Putamen (tissue), 1 donor: Measurements from ENCODE around the gene FBXO38.

ENCODE experiments used
- DNase-seq: peaks from one replicate; pipeline ENCODE4 v3.0.0-alpha.2; 2016; ENCODE audit warnings: low spot score

FBXO38 gene

DNA sequence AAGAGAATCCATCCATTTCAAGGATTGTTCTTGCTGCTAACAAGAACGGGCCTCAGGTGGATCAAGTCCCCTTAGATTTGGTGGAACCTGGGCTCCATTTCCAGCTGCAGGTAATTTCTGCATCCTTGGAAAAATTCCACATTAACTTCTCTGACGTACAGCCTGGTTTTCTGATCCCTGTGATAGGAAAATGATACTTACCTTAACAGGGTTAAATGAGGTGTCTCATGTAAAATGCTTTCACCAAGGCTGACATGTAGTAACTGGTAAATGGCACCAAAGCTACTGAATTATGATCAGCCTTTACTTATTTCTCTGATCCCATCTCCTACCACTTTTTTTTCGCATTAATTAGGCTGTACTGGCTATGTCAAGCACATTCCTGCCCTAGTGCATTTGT, 93.7 kb downstream of the FBXO38 start:
- DNase-seq: no peak

GRCh38 chr5:148482196-148482595, 98.4 kb downstream of the FBXO38 start:
- no peak for DNase-seq

DNA sequence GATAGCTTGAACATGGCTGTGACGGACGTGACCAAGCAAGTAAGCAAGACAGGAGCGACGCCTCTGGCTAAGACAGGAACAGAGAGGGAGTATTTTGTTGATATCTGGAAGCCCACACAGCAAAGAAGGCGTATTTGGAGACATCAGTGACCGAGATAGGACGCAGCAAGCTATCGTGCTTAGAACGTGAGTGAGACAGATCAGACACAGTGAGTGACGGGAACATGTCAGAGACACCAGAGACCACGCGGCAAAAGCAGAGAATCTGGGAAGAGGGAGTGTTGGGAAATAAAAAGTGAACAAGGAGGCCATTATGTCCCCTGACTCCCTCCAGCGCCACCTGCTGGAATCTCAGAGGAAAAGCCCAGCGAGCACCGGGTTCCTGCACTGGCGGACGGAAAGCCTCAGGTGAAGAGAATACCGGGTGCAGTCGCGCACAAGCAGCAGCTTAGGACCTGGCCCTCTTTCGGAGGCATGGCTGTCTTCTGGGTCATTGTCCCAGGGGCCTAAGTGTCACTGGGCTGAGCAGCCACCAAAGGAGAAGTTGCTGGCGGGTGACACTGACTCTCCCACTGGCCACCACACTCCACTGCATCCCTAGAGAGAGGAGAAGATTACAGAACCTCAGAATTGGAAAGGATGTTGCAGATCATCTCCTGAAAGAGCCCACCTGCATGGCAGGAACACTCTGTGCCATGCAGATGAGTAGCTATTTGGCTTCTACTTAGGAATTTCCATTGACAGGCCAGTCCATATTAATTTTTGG, 99.1 kb downstream of the FBXO38 start:
- no peak for DNase-seq

DNA sequence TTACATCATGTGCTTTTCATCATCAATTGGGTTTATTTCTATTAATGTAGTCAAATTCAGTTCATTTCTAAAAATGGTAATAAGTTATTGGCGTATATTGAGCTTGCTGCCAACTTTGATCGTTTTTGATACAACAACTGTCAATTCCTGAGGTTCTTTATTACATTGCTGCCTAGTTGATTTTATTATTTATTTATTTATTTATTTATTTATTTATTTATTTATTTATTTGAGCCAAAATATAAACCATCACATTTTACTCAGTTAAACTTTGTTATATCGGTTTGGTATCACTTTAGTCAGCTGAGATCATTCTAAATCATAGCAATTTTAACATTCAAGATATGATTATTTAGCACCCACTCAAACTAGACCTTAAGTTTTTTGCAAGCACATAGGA, 100.0 kb downstream of the FBXO38 start:
- no peak for DNase-seq

- no peak for DNase-seq
Observed at GRCh38 chr5:148484651-148485050, 100.9 kb downstream of the FBXO38 start.

- DNase-seq: peak; percentile 80
Observed at GRCh38 chr5:148486456-148486855, 102.7 kb downstream of the FBXO38 start.

- no peak for DNase-seq
Observed at GRCh38 chr5:148488757-148489156, 105.0 kb downstream of the FBXO38 start.

DNA sequence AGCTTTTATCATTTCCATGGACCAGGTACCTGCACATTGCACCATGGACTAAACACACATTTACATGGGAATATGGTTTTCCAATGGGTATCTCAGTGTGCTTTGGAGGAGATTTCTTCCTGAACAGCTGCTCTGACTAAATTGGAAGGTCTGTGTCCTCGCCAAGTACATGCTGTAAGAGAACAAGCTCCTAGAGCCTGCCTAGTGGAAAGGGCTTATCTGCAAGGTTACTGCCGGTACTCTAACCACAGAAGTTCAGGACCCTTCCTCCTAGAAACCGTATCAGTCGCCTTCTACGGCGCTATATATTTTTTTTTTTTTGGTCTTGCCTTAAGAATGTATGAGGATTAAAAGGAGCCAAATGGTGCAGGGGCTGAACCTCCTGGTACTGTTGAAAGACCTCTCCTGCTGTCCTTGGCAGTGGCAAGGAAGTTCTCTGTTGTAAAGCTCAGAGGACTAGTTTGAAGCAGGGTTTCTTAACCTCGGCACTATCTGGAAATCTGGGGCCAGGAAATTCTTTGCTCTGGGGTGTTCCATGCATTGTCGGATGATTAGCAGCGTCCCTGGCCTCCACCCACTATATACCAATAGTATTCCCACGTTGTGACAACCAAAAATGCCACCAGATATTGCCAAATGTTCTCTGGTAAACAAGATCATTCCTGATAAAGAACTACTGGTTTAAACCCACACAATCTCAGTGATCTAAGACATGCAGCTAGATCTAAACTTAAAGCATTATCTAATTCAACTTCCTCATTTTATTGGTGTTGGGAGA, 107.4 kb downstream of the FBXO38 start:
- no peak for DNase-seq

- DNase-seq: no peak
Observed at GRCh38 chr5:148491793-148492184, 108.0 kb downstream of the FBXO38 start.

GRCh38 chr5:148492351-148492750, 108.6 kb downstream of the FBXO38 start:
- DNase-seq: no peak
